GM18511 (cell line): ENCODE measurements around the gene SLC4A8.
"Not testable (repeated sequence)": the region's sequence is repeated elsewhere in the genome, so short reads cannot be mapped to it uniquely, and the experiment has no call there.

Source experiments
- ATAC-seq: cut with Tn5 transposase; IDR thresholded peaks from one replicate; pipeline ENCODE4 v1.9.1; 2021; ENCODE audit warnings: mild to moderate bottlenecking, moderate library complexity; ENCODE audit not compliant: unreplicated experiment

Gene SLC4A8

GRCh38 chr12:51428256-51428655, 3.6 kb downstream of the SLC4A8 start:
- no peak for ATAC-seq

GRCh38 chr12:51429700-51430099, 5.1 kb downstream of the SLC4A8 start:
- ATAC-seq, result no peak

- no peak for ATAC-seq
Measured at GRCh38 chr12:51430196-51430895, 5.7 kb downstream of the SLC4A8 start.

DNA sequence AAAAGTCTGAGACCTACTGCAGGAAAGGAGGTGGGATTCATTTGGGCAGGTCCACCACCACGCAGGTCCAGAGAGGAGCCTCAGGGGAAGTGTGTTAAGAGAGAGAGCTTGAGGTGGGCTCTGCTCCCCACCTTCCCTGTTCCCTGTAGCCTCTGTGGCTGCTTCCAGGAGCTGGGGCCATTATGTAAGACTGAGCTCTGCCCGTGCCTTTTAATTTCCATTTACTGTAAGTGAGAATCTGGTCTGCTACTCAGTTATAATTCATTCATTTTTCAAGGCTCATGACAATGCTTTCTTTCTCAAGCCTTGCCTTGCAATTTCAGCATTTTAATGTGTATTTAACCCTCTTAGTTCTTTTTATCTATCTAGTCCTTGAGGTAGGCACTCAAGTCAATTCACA, 8.3 kb downstream of the SLC4A8 start:
- no peak for ATAC-seq

GRCh38 chr12:51434305-51434704, 9.7 kb downstream of the SLC4A8 start:
- no peak for ATAC-seq

GRCh38 chr12:51437431-51437830, 12.8 kb downstream of the SLC4A8 start:
- no peak for ATAC-seq

DNA sequence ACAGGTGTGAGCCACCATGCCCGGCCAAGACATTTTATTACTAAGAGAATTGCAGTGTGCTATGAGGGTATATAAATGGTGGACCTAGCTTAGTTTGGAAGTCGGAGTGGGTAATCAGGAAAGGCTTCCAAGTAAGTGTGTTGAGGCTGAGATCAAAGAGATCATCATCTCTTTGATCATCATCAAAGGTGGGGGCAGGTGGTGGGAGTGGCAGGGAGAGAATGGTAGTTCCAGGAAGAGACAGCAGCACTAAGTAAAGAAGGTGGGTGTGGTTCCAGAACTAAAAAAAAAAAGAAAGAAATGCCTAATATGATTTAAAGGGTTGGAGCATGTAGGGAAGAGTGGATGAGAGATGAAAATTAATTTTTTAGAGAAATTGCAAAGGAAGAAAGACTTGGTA, 14.7 kb downstream of the SLC4A8 start:
- no peak for ATAC-seq

DNA sequence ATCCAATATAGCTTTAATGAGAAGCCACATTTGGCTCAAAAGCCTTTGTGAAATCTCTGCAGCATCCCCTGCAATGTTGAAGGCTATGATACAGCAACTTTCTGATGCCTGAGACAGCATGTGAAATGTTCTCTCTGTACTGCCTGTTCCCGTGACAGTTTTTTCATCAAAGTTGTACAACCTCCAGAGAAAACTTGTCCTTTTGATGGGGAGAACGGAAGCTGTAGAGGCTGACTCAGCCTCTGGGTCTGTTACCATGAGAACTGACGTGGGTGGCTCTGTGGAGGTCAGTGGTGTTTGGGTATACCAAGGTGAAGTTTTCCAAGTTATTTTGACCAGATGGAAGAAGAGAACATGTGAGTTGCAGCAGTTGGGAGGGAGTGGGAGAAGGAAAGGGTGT, 17.0 kb downstream of the SLC4A8 start:
- ATAC-seq, result no peak

- ATAC-seq, result no peak
Measured at GRCh38 chr12:51442324-51442723, 17.7 kb downstream of the SLC4A8 start.

DNA sequence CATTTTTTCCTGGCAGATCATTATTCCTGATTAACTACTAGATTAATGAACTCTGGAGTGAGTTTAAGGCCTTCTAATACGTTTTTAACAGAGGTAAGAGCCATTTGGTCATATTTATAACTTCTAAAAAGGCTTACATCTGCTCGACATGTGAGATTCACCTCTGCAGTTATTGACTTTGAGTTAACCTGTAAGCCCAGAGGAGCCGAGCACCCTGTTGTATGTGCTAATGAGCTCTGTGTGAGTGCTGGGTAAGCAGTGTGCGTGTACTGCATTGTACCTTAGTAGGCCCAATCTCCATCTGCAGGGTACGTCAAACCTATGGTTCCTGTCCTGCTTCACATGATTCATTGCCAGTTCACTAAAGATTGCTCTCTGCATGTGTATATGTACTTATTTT, 18.9 kb downstream of the SLC4A8 start:
- no peak for ATAC-seq

- no peak for ATAC-seq
Measured at GRCh38 chr12:51448618-51449256, 24.1 kb downstream of the SLC4A8 start.

GRCh38 chr12:51449580-51450246, 25.1 kb downstream of the SLC4A8 start:
- no peak for ATAC-seq

DNA sequence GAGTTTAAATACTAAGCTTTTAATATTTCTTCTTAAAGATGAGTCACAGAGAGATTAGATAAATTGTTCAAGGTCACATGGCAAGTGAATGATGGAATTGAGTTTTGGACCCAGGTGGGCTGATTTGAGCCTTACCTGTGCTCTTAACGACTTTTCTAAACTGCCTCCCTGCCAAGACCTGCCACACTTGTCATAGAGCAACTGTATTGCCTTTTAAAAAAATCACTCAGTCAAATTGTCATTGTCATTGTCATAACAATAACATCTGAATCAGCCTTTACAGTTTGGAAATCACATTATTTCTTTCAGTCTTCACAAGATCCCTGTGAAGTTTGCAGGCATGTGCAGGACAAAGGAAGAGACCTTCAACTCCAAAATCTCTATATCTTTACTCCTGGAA, 25.7 kb downstream of the SLC4A8 start:
- no peak for ATAC-seq

GRCh38 chr12:51450806-51451205, 26.2 kb downstream of the SLC4A8 start:
- ATAC-seq, result no peak

DNA sequence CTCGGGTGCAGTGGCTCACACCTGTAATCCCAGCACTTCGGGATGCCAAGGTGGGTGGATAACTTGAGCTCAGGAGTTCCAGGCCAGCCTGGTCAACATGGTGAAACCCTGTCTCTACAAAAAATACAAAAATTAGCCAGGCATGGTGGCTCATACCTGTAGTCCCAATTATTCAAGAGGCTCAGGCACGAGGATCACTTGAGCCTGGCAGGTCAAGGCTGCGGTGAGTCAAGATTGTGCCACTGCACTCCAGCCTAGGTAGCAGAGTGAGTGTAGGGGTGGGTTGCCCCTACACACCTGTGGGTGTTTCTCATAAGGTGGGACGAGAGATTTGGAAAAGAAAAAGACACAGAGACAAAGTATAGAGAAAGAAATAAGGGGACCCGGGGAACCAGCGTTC, 29.4 kb downstream of the SLC4A8 start:
- not testable (repeated sequence) for ATAC-seq

GRCh38 chr12:51455050-51455449, 30.4 kb downstream of the SLC4A8 start:
- not testable (repeated sequence) for ATAC-seq

DNA sequence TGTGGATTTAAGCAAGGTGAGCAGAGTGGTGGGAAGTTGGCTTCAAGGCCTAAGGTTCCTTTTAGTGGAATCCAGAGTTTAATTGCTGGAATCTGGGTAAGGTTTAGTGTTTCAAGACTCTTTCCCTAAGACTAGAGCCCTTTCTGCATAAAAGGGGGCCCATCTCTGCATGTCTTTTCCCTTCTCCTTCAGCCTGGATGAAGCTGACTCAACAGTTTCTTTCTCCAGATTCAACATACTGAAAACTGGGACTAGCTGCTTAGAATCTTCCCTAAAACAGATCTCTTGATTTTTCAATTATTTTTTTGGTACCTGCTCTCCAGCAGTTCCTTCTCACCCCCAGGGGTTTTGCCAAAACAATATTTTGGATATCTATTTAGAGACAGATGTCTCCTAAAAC, 34.0 kb downstream of the SLC4A8 start:
- no peak for ATAC-seq

- ATAC-seq, result no peak
Measured at GRCh38 chr12:51460519-51460918, 35.9 kb downstream of the SLC4A8 start.

DNA sequence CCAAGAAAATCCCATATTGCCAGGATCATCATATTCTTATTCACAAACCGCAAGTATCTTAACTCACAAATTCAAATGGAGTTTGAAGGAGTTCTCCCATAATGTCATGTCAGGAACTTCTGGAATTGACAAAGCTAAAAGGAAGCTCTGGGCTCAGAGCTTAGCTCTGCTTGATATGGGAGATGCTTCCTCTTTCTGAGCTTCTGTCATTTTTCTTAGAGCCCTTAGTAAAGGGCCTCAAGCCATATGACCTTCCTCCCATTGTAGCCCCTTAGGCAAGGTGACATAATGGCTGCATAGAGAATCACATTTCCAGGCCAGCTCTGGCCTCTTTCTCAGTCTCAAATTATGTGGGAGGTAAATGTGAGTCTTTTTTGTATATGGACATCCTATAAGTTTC, 40.9 kb downstream of the SLC4A8 start:
- ATAC-seq, result no peak

GRCh38 chr12:51470116-51470515, 45.5 kb downstream of the SLC4A8 start:
- ATAC-seq, result no peak

DNA sequence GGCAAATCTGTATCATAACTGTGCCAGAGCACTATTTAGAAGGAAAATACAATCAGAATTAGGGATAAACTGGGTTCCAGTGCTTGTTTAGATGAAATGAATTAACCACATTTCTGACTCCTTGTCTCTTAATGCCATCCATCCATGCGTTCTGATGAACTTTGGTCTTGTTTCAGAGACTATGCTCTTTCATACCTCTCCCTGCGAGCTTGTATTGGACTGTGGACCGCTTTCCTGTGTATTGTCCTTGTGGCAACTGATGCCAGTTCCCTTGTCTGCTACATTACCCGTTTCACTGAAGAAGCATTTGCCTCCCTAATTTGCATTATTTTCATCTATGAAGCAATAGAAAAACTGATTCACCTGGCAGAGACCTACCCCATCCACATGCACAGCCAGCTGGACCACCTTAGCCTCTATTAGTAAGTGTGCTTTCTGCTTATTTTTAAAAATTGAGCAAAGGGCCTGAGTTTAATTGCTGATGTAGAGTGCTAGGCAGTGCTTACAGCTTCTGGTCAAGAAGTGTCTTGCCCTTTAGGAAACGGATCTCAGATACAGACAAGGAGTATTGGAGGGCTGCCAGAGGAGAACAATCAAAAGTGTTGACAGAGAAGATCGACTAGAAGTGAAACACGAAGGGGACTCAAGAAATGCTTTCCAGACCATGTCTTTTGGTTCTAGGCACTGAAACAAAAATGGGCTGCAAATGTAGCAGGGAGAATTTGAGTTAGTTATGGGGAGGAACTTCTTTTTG, 46.7 kb downstream of the SLC4A8 start:
- no peak for ATAC-seq

DNA sequence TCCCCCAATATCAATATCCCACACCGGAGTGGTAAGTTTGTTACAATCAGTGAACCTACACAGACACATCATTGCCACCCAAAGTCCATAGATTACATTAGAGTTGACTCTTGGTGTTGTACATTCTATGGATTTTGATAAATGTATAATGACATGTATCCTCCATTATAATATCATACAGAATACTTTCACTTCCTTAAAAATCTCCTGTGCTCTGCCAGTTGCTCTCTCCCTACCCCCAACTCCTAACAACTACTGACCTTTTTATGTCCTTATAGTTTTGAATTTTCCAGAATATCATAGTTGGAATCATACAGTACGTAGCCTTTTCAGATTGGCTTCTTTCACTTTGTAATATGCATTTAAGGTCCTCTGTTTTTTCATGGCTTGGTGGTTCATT, 48.4 kb downstream of the SLC4A8 start:
- no peak for ATAC-seq
